Neural crest cell (in vitro differentiated cells): ENCODE results near the gene KIF18A. TPM values are rescaled to one million over a fixed set of nuclear protein-coding genes. Genes with fewer than 3 reads are reported as not detected.

Experiments used
- DNase-seq: peaks from one replicate; pipeline ENCODE4 v3.0.0; 2021; ENCODE audit warnings: low read depth, mixed read lengths, low spot score
- H3K27ac Mint-ChIP-seq: one replicate; pipeline ENCODE4 v1.8.0; 2021; ENCODE audit warnings: mild to moderate bottlenecking, mixed read lengths; ENCODE audit not compliant: unreplicated experiment
- H3K27me3 Mint-ChIP-seq: 2 replicates; pipeline ENCODE4 v1.8.0; 2021; ENCODE audit warnings: low read depth, mild to moderate bottlenecking, mixed read lengths
- H3K36me3 Mint-ChIP-seq: 2 replicates; pipeline ENCODE4 v1.8.0; 2021; ENCODE audit warnings: low read depth, mild to moderate bottlenecking, mixed read lengths
- H3K4me1 Mint-ChIP-seq: 2 replicates; pipeline ENCODE4 v1.8.0; 2021; ENCODE audit warnings: mixed read lengths
- H3K4me3 Mint-ChIP-seq: one replicate; pipeline ENCODE4 v1.8.0; 2021; ENCODE audit warnings: mild to moderate bottlenecking, mixed read lengths
- H3K9me3 Mint-ChIP-seq: 2 replicates; pipeline ENCODE4 v1.8.0; 2021; ENCODE audit warnings: mixed read lengths
- CTCF ChIP-seq: fragments of 200-600 bp; sonication (generic); conservative IDR thresholded peaks from 2 replicates; pipeline ENCODE4 v1.5.0; 2021; ENCODE audit warnings: antibody characterized with exemption, mild to moderate bottlenecking
- microRNA-seq: library from miRNA; unstranded; fragments of <30 nt; microRNA quantifications from one replicate; pipeline ENCODE4, GENCODE V29; 2020
- total RNA-seq: library from RNA; stranded (reverse); gene quantifications from 2 replicates; pipeline ENCODE4 v1.2.1, GENCODE V29; 2021

The KIF18A gene
- total RNA-seq, 1 donor from 2014 or later: 28.2 TPM

GRCh38 chr11:27972522-27973170, 135.3 kb downstream of the KIF18A start:
- no peak for TF ChIP-seq CTCF
- Mint-ChIP-seq H3K36me3 (no peaks in the 10 kb centered on the region), H3K4me1 (no peaks in the 10 kb centered on the region), H3K27me3 (no peaks in the 10 kb centered on the region), H3K27ac (no peak overlapping the region), H3K4me3 (no peak overlapping the region), H3K9me3 (no peaks in the 10 kb centered on the region)
- no peak for DNase-seq

GRCh38 chr11:27971171-27971570, 136.8 kb downstream of the KIF18A start:
- no peak overlapping the region for H3K4me3 Mint-ChIP-seq
- no peaks in the 10 kb centered on the region for H3K4me1 Mint-ChIP-seq
- TF ChIP-seq CTCF: no peak
- H3K27me3 Mint-ChIP-seq: no peaks in the 10 kb centered on the region
- no peak overlapping the region for H3K27ac Mint-ChIP-seq
- no peak for DNase-seq
- H3K9me3 Mint-ChIP-seq: no peaks in the 10 kb centered on the region
- no peaks in the 10 kb centered on the region for H3K36me3 Mint-ChIP-seq

Small RNA genes lying within 50 kb of the gene (microRNA-seq; reads per million reads assigned to microRNA genes)
- gene MIR610: not detected

Other genes with a start within 250 kb of the KIF18A start
- 14.0 and 16.2 TPM in 2 replicates for gene METTL15, start 232 bp upstream of the KIF18A start, total RNA-seq